HG02840 (cell line): ENCODE results near the gene MYH14.
"Not testable (repeated sequence)": the region's sequence is repeated elsewhere in the genome, so short reads cannot be mapped to it uniquely, and the experiment has no call there.

Experiments
- ATAC-seq: cut with Tn5 transposase; IDR thresholded peaks from one replicate; pipeline ENCODE4 v1.9.1; 2021; ENCODE audit warnings: mild to moderate bottlenecking, moderate library complexity, moderate number of reproducible peaks; ENCODE audit not compliant: unreplicated experiment, low FRiP score

Gene MYH14

DNA sequence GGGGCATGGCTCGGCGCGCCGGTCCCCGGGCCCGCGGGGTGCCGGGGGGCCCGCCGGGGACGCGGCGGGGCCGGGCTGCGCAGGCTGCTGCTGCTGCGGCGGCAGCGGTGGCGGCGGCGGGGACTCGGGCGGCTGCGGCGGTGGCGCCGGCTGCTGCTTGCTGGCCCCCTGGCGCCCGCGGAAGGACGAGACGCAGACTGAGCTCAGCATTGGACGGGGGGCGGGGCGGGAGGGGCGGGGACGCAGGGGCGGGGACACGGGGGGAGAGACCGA lies 125.4 kb downstream of the MYH14 start:
- no peak for ATAC-seq

DNA sequence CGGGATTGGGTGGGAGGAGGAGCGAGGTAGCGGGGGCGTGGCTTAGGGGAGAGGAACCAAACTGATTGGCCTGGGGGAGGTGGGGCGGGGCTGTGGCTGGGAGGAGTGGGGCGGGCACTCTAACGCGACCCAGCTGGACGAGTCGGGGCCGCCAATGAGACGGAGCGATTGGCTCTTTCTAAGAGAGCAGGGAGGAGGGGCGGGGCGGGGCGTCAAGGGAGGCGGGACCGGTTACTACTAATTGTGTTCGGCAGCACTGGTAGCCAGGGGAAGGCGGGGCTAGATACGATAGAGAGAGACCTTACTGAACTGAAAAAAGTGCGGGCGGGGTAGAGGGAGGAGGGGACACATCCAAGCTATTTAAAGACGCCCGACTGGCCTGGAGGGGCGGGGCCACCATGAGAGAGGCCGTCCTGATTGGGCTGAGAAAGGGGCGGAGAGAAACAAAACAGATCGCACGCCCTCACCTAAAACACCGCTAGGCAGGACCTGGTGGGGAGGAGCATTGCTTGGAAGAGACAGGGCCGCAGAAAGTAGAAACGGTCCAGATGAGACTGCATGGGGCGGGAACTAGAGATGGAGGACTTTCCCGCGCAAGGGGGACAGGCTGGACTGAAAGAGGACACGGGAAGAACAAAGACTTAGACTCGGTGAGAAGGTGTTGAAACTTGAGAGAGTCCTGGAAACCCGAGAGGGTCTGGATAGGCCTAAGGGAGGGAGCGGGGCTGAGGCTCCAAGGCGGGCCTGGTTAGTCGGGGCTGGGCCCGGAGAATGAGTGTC lies 125.9 kb downstream of the MYH14 start, which contains the start of gene KCNC3:
KCNC3 (minus strand) TSS at position 232 of the 780 bp plus-strand sequence. CDS start 295 bp downstream, outside the sequence.
- ATAC-seq, result peak; percentile 50

DNA sequence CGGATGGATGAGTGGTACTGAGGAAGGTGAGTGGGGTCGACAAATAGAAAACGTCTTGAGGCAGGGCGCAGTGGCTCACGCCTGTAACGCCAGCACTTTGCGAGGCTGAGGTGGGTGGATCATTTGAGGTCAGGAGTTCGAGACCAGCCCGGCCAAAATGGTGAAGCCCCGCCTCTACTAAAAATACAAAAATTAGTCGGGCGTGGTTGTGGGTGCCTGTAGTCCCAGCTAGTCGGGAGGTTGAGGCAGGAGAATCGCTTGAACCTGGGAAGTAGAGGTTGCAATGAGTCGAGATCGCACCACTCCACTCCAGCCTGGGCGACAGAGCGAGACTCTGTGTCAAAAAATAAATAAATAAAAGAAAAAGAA lies 126.5 kb downstream of the MYH14 start:
- ATAC-seq, result not testable (repeated sequence)

DNA sequence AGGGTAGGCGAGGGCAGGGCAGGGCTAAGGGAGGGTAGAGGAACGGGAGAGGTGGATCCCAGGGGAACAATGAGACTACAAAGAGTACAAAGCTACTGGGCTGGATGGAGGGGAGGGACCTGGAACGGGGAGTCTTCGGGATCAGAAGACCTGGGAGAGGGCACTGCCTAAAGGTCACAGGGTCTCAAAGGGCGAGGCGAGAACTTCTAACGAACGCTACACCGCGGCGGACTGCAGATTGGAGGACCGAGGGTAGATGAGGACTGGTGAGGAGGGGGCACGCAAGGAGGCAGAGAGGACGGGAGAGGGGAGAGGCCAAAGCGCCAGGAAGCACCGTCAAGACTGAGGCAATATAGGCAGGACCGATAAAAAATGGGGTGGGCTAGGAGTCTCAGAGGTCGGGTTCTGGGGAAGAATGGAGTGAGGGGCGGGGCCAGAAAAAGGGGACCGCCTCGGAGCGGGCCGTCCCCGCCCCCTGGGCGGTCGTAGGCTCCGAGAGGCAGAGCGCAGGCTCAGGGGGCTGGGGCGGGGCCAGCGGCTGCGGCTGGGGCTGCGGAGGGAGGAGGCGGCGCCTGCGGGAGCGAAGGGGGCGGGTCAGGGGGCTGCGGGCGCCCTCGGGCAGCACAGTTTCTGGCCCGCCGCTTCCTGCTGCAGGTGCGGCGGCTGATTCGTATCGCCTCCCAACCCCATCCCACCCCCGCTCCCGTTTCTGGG lies 127.1 kb downstream of the MYH14 start:
- ATAC-seq, result no peak

DNA sequence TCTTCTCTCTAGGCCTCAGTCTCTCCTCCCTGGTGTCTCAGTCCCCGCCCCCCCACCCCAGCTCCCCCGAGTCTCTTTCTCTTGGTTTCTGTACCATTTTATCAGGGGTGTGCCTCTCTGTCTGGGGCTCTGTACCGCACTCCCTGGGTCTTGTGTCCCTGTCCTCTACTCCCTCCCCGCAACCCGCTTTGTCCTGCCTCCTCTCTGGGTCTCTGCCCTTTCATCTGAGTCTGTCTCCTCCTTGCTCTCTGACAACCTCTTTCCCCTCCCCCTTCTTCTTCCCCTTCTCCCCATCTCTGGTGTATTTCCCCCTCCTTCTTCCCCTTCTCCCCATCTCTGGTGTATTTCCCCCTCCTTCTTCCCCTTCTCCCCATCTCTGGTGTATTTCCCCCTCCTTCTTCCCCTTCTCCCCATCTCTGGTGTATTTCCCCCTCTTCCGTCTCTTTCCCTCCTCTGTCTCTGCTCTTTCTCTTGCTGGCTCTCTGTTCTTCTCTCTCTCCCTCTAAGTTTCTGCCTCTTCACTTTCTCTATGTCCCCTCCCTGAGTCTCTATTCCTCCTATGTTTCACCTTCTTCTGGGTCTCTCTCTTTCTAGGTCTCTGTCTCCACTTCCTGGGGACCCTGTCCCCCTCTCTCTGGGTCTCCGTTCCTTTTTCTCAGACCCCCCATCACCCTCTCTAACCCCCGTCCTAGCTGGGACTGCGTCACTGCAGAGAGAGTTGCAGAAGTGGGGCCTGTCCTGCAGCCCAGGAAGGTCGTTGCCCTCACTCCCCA lies 128.0 kb downstream of the MYH14 start:
- no peak for ATAC-seq

DNA sequence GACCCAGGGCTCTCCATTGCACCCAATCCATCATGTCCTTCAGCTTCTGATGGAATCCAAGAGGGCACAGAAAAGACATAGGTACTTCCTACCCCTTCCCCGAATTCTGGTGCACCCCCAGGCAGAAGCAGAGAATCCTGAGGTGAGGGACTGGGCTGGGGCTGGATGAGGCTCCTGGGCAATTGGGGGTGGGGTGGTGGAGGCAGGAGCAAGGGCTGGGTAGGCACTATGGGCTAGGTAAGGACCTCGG lies 128.5 kb downstream of the MYH14 start:
- no peak for ATAC-seq

DNA sequence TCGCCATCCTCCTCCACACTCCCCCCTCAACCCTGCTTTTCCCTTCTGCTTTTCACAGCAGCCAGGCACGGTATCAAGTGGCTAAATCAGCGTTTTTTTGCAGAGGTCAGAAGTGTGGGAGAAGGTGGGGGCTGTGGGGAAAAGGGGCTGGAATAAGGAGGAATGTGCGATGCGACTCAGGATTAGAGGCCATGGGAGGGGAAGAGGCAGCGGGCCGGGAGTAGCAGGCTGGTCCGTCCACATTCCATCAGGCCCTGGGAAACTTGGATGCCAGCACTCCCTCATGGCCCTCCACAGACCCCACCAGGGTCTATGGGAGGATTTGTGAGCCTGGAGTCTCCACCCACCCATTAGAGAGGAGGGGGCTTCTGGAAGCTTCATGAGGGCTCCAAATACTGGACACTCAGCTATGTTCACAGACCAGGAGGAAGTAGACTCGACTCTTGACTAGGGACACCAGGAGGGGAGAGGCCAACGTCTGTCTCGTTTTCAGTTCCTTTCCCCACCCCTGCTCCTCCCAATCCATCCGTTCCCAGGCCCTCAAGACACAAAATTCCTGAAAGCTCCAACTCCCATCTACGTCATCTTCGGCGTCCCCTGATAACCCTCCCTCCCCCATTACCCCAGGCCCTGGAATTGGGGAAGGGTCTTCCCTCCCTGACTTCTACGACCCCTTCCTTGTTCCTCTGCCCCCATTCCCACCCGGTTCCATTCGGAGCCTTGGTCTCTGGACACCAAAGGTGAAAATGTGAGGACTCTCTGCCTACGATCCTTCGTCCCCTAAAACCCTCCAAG lies 129.0 kb downstream of the MYH14 start:
- ATAC-seq, result no peak

DNA sequence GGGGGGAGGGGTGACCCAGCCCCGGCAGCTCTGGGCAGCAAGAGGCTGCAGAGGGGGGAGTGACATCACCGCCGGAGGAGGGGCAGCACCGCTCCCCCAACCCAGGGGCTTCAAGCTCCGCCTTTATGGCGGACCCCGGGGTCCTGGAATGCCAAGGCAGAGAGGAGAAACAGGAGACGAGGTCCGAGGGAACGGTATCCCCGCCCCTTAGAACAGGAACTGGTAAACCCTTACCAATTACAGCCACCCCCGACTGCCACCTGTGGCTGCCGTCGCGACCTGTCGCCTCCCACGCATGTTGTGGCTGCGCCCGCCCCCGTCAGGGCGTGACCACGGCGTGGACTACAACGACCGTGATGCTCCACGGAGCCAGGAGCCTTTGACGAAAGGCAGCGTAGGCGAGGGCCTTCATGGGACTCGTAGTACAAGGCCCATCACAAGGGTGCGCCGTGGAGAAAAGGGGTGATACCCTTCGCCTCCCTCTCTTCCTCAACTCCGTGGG lies 129.9 kb downstream of the MYH14 start:
- peak; percentile 51 for ATAC-seq

DNA sequence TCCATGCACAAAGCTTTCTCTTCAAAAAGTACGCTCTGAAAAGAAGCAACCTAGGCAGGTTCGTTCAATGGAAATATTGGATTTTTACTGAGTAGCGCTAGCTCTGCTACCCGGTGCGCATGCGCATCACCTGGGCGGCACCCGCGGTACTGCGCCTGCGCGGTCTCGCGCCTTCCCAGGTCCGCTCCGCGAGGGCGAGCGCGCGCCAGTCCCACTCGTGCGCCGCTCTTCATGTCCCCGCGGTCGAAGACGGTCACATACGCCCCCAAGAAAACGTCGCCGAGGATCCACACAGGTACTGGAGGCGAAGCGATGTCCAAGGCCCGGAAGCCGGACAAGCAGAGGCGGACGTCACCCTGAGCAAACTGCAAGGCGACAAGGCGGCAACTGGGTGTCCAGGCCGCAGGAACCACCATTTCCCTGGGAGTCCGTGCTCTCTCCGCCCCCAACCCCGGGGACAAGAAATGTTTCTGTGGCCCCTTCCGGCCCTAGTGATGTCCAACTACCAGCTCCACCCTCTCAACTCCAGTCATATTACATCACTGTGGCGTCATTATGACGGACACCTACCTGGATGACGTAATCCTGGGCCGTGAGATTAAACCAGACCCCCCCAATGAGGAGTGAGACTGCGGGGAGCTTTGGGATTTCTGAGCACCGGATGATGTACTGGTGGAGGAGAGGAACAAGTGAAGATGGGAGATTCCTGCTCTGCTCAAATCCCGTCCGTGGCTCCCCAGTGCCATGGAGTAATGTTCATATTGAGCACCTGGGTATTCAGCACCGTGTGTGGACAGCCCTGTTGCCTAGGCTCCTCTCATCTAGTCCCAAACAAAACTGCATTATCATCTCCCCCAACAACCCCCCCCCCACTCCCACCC lies 130.6 kb downstream of the MYH14 start:
- peak; percentile 29 for ATAC-seq

DNA sequence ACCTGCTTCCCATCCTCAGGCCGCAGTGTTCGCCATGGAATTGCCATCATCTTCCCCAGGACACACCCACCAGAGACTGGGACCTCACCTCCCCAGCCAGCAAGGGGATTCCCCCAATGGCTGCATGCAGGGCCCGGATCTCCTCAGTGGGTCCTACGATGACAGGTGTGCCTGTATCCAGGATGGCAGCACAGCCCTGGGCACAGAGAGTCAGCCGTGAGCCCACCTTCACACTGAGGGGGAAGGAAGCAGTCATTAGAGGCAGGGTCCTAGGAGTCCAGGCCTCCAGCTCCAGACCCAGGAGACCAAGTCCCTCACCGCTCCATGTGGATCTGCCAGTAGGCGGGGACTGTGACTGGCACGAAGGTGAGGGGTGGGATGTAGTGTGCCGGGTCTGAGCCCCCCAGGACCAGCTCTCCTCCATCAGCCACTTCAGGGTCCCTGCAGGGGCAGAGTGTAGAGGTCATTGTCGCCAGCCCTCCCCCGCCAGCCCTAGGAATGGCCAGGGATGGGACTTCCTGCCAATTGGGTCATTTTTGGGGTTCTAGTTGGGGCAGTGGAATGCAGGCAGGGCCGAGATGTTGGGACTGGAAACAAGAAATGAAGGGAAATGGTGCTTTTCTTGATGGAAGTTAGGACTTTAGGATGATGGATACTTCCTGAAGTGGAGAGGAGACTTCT lies 131.5 kb downstream of the MYH14 start:
- no peak for ATAC-seq

DNA sequence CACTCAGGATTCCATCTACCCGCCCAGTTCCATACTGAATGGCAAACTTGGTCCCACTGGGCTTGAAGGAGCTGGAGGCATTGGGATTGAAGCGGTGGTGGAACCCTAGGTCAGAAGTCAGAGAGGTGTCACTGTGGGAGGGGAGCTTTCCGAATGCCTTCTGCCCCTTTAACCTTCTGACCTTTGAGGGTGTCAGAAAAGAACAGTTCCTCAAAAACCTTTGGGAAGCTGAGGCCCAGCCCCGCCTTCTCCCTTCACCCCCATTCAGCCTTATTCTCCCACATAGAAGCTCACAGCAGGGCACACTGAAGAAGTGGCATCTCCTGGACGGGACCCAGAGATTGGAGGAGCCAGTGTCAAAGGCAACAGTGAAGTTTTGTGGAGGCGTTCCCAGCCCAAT lies 133.6 kb downstream of the MYH14 start:
- ATAC-seq, result not testable (repeated sequence)

DNA sequence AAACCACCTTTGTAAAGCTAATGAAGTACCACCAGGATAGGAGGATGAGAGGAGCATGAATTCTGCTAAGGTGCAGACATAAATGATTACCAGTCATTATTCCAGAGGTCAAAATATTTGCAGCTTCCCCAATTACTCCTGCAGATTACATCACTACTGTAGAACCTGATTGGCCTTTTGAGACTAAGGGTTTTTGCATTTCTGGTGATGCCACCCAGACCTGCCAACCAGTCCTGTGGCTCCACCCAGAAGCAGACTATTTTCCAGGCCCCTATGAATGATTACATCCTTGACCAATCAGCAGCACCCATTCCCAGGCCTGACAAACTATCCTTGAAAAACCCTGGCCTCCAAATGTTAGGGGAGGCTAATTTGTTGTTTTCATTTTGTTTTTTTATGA lies 136.9 kb downstream of the MYH14 start:
- no peak for ATAC-seq

DNA sequence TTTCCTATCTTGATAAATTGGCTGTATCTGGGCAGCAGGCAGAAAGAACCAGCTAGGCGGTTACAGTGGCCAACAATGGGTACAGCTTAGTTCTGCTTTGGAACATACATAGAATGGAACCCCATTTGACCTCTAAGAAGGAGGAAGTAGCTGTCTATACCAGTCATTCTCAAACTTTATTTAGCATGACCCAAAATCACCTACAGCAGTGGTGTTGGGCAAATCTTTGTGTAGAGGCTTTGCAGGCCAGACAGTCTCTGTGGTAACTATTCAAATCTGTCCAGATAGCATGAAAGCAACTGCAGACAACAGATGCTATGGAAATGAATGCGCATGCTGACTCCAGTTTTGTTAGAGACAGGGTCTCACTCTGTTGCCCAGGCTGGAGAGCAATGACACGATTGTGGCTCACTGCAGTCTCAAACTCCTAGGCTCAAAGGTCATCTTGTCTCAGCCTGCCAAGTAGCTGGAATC lies 137.7 kb downstream of the MYH14 start:
- ATAC-seq, result no peak

DNA sequence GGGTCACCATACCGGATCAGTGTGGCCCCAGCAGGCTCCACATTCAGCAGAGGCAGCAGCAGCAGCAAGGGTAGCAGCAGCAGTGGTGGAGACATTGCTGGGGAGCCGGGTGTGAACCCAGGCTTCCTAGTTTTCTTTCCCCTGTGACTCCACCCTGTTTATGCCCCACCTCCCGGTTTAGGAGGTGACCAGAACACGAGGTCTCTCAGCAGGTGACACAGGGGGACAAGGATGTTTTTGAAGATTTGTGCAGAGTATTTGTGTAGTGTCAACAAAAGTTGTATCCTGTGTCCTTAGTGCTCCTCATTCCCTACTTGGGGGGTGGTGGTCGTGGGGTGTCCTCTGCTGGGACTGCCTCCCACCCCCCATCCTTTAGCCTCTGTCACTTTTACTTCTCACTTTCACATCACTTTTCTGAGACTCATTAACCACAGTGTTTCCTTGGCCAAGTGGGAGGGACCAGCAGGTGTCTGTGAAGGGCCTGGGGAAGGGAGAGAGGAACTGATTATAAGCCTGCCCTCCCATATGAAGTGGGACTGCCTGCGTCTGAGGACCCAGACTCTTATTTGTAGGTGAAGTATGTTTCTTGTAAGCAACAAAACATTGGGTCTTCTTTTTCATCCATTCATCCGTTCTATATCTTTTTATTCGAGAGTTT lies 141.4 kb downstream of the MYH14 start:
- no peak for ATAC-seq

DNA sequence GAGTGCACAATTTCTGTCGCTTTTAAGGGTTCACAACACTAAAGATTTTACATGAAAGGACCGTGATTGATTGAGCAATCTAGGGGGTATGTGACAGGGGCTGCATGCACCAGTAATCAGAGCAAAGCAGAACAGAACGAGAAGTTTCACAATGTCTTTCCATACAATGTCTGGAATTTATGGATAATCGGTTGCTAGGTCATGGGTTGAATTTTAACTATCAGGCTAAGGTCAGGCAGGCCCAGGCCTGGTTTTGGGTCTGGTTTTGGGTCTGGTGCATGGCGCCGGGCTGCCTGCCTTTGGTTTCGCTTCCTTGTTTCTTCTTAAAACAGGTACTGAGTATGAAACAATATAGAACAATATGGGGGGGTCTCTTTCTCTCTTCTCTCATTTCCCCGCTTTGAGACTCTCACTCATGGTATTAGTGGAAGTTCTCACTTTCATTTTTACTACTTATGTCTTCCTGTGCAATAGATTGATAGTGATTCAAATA lies 143.7 kb downstream of the MYH14 start:
- not testable (repeated sequence) for ATAC-seq

DNA sequence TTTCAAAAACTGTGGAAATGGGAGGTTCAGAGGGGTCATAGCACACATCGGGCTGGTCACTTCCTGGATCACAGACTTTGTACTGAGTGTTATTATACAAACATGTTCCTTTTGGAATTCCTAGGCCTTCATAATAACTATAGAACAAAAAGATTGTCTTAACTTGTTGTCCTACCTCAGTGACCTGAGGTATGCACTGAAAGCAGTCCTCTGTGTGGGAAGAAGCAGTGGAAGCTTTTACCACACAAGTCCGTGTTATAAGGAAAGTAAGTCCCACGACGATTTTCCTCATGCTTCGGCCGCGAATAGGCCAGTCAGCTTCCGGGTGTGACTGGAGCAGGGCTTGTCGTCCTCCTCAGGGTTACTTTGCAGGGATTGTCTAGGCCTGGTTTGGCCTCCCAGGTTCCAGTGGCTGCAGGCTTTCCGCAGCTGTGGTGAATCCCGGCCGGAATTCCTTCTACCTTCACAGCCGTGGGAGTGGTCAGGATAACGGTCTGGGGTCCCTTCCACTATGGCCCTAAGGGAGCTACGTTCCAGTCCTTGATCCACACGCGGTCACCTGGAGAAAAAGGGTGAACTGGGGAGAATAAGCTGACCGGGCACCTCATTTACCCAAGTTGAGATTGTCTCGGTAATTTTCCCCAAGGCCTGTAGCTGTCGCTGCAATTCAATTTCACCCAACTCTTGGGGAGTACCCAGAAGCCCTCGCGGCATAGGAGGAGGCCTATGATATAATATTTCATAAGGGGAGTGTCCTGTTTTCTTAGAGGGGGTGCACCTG lies 146.0 kb downstream of the MYH14 start:
- ATAC-seq, result no peak

DNA sequence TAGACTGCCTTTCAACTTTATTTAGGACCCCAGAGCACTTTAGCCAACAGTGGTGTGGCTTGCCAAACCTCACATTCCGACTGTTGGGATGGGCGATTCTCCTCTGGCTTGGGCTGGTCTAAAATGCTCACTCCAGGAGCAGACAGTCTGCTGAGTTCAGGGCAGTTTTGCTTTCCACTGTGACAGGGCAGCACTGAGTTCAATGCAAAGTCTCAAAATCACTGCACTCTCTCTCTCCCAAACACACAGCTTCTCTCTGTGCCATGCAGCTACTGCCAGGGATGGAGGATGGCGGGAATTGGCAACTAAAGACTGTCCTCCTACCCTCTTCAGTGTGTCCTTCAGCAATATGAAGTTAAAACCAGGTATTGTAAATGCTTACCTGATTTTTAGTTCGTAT lies 148.8 kb downstream of the MYH14 start:
- no peak for ATAC-seq

DNA sequence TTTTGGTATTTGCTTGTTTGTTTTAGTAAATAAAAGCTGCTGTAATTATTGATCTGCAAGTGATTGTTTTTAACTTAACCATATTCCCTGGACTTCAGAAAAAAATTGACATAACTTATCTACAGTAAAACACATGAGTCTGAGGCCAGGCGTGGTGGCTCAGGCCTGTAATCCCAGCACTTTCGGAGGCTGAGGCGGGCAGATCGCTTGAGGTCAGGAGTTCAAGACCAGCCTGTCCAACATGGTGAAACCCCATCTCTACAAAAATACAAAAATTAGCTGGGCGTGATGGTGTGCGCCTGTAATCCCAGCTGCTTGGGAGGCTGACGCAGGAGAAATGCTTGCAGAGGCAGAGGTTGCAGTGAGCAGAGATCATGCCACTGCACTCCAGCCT lies 150.1 kb downstream of the MYH14 start:
- not testable (repeated sequence) for ATAC-seq
